ENCODE results near the gene RNF144B.

The RNF144B gene

GRCh38 chr6:18423426-18423825 is 36.3 kb downstream of the RNF144B start:
- no peak for DNase-seq (ENCODE audit: low spot score)
- TF ChIP-seq, protein P1, sequence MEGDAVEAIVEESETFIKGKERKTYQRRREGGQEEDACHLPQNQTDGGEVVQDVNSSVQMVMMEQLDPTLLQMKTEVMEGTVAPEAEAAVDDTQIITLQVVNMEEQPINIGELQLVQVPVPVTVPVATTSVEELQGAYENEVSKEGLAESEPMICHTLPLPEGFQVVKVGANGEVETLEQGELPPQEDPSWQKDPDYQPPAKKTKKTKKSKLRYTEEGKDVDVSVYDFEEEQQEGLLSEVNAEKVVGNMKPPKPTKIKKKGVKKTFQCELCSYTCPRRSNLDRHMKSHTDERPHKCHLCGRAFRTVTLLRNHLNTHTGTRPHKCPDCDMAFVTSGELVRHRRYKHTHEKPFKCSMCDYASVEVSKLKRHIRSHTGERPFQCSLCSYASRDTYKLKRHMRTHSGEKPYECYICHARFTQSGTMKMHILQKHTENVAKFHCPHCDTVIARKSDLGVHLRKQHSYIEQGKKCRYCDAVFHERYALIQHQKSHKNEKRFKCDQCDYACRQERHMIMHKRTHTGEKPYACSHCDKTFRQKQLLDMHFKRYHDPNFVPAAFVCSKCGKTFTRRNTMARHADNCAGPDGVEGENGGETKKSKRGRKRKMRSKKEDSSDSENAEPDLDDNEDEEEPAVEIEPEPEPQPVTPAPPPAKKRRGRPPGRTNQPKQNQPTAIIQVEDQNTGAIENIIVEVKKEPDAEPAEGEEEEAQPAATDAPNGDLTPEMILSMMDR (IDR thresholded peaks at IDR 0.05; ENCODE audit: borderline replicate concordance, control extremely low read depth, extremely low read depth, insufficient read depth, missing control alignments) = no peak
- in situ Hi-C loops (cut with MboI; ENCODE audit: low sequenced_read_pairs, unreplicated experiment) = no loop called here

GRCh38 chr6:18424201-18424600 is 37.1 kb downstream of the RNF144B start:
- no peak for DNase-seq (ENCODE audit: low spot score)
- TF ChIP-seq, protein P1 (IDR thresholded peaks at IDR 0.05; ENCODE audit: borderline replicate concordance, control extremely low read depth, extremely low read depth, insufficient read depth, missing control alignments) = no peak
- in situ Hi-C loops (cut with MboI; ENCODE audit: low sequenced_read_pairs, unreplicated experiment) = no loop called here

GRCh38 chr6:18425218-18425617 is 38.1 kb downstream of the RNF144B start:
- in situ Hi-C loops (cut with MboI; ENCODE audit: low sequenced_read_pairs, unreplicated experiment) = no loop called here
- DNase-seq (ENCODE audit: low spot score) = no peak
- TF ChIP-seq, protein P1 (IDR thresholded peaks at IDR 0.05; ENCODE audit: borderline replicate concordance, control extremely low read depth, extremely low read depth, insufficient read depth, missing control alignments) = no peak

- DNase-seq (ENCODE audit: low spot score) = no peak
- in situ Hi-C loops (cut with MboI; ENCODE audit: low sequenced_read_pairs, unreplicated experiment) = no loop called here
- TF ChIP-seq, protein P1 (IDR thresholded peaks at IDR 0.05; ENCODE audit: borderline replicate concordance, control extremely low read depth, extremely low read depth, insufficient read depth, missing control alignments) = no peak
Measured at GRCh38 chr6:18427296-18427695, 40.1 kb downstream of the RNF144B start.

DNA sequence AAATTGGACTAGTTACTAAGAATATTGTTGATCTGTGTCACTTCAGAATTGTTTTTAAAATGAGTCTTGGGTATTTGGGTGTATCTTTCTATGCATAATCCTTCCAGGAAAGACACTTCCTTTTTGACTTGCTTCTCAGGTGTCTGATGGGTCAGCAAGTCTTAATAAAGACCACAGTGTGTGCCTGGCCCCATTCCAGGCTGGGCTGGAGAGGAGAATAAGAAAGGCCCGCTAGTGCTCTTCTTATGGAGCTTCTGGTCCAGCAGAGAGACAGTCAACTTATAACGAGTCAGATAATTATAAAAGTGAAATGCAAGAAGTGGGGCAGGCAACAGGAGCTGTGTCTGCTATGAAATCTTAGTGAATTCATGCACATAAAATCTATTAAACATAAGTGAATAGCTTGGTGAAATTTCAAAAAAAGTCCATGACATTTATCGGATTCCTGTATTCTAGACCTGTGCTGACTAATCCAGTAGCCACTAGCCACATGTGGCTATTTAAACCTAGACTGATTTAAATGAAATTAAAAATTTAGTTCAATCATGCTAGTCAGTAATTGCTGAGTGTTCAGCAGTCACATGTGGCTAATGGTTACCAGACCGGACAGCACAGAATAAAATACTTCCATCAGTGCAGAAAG is 42.6 kb downstream of the RNF144B start:
- TF ChIP-seq, protein P1 (IDR thresholded peaks at IDR 0.05; ENCODE audit: borderline replicate concordance, control extremely low read depth, extremely low read depth, insufficient read depth, missing control alignments) = no peak
- no peak for DNase-seq (ENCODE audit: low spot score)
- in situ Hi-C loops (cut with MboI; ENCODE audit: low sequenced_read_pairs, unreplicated experiment) = no loop called here

DNA sequence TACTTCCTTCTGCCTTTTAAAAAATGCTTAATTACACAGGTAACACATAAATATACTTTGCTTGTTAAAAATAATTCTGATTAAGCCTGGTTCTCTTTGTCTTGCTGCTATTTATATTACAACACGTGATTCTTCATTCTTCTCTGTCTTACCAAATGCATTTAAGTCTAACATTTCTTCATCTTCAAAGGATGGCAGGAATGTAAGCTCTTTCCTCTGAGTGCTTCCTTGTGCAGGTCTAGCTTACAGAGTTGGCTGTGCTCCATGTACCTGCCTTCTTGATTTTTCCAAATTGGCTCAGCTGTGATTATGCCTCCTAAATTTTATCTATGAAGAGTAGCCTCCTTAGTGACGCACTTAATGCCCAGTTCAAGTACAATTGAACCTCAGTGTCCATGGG is 44.4 kb downstream of the RNF144B start:
- DNase-seq (ENCODE audit: low spot score) = no peak
- TF ChIP-seq, protein P1 (IDR thresholded peaks at IDR 0.05; ENCODE audit: borderline replicate concordance, control extremely low read depth, extremely low read depth, insufficient read depth, missing control alignments) = no peak
- in situ Hi-C loops (cut with MboI; ENCODE audit: low sequenced_read_pairs, unreplicated experiment) = no loop called here
